GM18519 (cell line): ENCODE results near the gene SPTAN1.
"Not testable (repeated sequence)": the region's sequence is repeated elsewhere in the genome, so short reads cannot be mapped to it uniquely, and the experiment has no call there.

Source experiments
- ATAC-seq: cut with Tn5 transposase; IDR thresholded peaks from one replicate; pipeline ENCODE4 v1.9.1; 2021; ENCODE audit warnings: mild to moderate bottlenecking, moderate library complexity; ENCODE audit not compliant: unreplicated experiment, low FRiP score

The SPTAN1 gene

GRCh38 chr9:128629852-128630545 lies 77.6 kb downstream of the SPTAN1 start:
- ATAC-seq: no peak

GRCh38 chr9:128631636-128632035 lies 79.2 kb downstream of the SPTAN1 start:
- no peak for ATAC-seq

- no peak for ATAC-seq
Measured at GRCh38 chr9:128632066-128632465, 79.7 kb downstream of the SPTAN1 start.

- ATAC-seq: no peak
Measured at GRCh38 chr9:128632486-128632885, 80.1 kb downstream of the SPTAN1 start.

- ATAC-seq: no peak
Measured at GRCh38 chr9:128633057-128633456, 80.7 kb downstream of the SPTAN1 start.

- ATAC-seq: no peak
Measured at GRCh38 chr9:128633601-128634000, 81.2 kb downstream of the SPTAN1 start.

GRCh38 chr9:128634111-128634510 lies 81.7 kb downstream of the SPTAN1 start:
- ATAC-seq: no peak

GRCh38 chr9:128634651-128635262 lies 82.4 kb downstream of the SPTAN1 start:
- ATAC-seq: no peak

- ATAC-seq: no peak
Measured at GRCh38 chr9:128635266-128636023, 83.1 kb downstream of the SPTAN1 start.

GRCh38 chr9:128636024-128636390 lies 83.6 kb downstream of the SPTAN1 start:
- ATAC-seq: no peak

GRCh38 chr9:128636556-128637530 lies 84.5 kb downstream of the SPTAN1 start:
- ATAC-seq: no peak

GRCh38 chr9:128637656-128638055 lies 85.3 kb downstream of the SPTAN1 start:
- ATAC-seq: no peak

GRCh38 chr9:128638580-128638979 lies 86.2 kb downstream of the SPTAN1 start:
- no peak for ATAC-seq

- no peak for ATAC-seq
Measured at GRCh38 chr9:128640603-128641002, 88.2 kb downstream of the SPTAN1 start.

- no peak for ATAC-seq
Measured at GRCh38 chr9:128642675-128643245, 90.4 kb downstream of the SPTAN1 start.

GRCh38 chr9:128643519-128644300 lies 91.3 kb downstream of the SPTAN1 start:
- ATAC-seq: no peak

GRCh38 chr9:128648206-128648605 lies 95.8 kb downstream of the SPTAN1 start:
- not testable (repeated sequence) for ATAC-seq

- no peak for ATAC-seq
Measured at GRCh38 chr9:128651798-128652197, 99.4 kb downstream of the SPTAN1 start.

GRCh38 chr9:128653908-128654307 lies 101.5 kb downstream of the SPTAN1 start:
- ATAC-seq: no peak
